Coronary artery (tissue), 2 donors: ENCODE results near the gene HOXB8.
A peak's percentile ranks its signal among the peaks of the same experiment; 100 is the strongest.

Experiments used
- DNase-seq: peaks from one replicate; pipeline ENCODE4 v3.0.0-alpha.2; 2017; ENCODE audit warnings: low spot score
- H3K27ac ChIP-seq, 2 donors: fragments of 200-600 bp; sonication (generic); one replicate each; pipeline ENCODE4 v1.5.1; 2016 to 2019
- H3K4me3 ChIP-seq: fragments of 200-600 bp; sonication (generic); 2 replicates; pipeline ENCODE4 v1.5.1; 2016; ENCODE audit warnings: mild to moderate bottlenecking, moderate library complexity
- TF ChIP-seq, protein P1 (sequence below): fragments of 200-600 bp; sonication (generic); IDR thresholded peaks from one replicate; pipeline ENCODE4 v1.5.1; 2019; ENCODE audit warnings: antibody characterized with exemption

Gene HOXB8

DNA sequence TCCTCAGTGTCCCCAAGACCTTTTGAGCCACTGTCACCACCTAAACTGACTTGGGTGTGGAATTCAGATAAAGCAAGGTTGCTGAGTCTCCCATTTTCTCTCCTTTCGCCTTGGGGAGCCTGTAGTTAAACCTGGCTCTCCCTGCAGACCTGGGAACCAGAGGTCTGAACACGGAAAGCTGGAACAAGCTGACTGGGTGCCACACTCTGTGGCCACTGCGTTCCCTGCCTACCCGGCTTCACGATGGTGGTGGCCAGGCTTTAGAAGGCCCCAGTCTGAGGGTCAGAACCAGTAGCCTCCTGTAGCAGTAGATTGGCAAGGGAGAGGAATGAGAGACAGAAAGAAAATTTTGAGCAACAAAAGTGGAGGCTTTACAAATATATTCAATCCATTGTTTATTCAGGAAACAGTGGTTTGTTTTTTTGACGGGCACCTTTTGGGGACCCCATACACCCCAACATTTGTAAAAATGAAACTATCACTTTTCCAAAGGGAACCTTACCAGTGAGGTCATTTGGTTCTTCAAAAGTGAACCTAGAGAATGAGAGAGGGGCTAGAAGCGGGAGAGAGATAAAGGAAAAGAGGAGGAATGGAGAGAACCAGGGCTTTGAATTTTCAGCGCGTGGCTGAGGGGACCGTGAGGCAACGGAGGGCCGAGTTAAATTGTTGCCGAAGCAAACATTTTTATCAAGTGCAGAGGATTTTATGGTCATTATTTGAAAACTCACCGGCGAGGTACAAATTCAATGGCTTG lies 1.8 kb upstream of the HOXB8 start:
- Histone ChIP-seq H3K4me3 (no peak overlapping the region), H3K27ac (no peak overlapping the region)
- TF ChIP-seq, protein P1, sequence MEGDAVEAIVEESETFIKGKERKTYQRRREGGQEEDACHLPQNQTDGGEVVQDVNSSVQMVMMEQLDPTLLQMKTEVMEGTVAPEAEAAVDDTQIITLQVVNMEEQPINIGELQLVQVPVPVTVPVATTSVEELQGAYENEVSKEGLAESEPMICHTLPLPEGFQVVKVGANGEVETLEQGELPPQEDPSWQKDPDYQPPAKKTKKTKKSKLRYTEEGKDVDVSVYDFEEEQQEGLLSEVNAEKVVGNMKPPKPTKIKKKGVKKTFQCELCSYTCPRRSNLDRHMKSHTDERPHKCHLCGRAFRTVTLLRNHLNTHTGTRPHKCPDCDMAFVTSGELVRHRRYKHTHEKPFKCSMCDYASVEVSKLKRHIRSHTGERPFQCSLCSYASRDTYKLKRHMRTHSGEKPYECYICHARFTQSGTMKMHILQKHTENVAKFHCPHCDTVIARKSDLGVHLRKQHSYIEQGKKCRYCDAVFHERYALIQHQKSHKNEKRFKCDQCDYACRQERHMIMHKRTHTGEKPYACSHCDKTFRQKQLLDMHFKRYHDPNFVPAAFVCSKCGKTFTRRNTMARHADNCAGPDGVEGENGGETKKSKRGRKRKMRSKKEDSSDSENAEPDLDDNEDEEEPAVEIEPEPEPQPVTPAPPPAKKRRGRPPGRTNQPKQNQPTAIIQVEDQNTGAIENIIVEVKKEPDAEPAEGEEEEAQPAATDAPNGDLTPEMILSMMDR, result no peak
- DNase-seq, result no peak

DNA sequence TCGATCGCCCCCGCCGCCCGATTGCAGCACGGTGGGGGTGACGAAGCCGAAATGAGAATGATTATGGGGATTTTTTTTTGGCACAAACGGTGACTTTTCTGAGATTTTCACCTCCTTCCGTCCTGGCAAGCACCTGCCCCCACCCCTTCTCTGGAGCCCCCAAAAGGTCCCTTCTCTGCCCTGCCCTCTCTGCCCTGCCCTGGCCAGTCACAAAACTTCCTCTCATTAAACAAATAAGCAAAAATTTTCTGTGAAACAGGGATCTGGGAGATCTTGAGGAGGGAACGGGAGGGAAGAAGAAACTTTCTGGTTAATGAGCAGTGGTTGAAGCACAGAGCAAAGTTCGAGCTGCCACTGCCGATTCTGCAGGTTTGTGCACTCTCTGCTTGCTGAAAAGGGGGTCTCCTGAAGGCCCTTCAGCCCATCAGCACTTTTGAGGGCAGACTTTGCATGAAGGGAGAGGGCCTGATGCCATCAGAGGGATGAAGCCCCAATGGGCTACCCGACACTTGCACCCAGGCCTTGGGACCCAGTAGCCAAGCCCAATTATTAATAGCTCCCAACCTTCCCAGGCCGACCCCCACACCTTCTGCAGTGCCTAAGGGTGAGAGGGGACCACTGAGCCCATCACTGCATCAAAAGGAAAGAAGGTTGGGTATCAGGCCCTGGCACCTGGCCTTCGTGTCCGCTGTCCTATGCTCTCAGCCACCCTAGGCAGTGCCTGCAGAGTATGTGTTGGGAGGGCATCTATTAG lies 1.0 kb upstream of the HOXB8 start:
- Histone ChIP-seq H3K4me3 (no peak overlapping the region), H3K27ac (no peak overlapping the region)

DNA sequence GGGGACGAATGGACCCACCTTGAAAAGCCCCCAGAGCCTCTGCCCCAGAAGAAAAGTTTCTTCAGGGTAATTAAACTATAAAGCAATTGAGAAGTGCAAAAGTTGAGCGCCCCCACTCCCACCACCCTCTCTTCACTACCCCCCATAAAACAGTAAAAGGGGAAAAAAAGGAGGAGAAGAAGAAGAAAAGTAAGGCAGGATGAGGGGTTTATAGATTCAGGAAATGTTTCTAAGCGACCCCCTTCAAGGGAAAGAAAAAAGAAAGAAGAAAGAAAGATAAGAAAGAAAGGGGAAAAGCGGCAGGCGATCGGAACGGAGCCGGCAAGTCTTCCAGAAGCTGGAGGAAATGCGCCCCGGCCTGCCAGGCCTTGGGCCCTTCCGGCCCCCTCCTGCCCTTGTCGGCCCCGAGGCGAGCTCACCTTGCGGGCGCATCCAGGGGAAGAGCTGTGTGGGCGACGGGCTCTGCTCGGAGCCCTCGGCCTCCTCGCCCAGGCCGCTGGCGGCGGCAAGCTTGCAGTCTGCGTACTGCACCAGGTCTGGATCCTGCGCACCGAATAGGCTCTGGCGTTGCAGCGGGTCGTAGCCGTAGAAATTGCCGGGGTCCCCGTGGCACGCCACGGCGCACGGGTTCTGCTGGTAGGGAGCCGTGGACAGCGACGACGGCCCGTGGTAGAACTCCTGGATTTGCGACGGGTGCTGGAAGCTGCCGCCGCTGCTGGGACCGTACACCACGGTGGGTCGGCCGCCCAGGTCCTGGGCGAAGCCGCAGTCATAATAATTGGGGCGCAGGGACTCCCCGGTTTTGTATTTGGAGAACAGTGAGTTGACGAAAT lies 1.0 kb downstream of the HOXB8 start:
- TF ChIP-seq, protein P1, result no peak
- H3K4me3 ChIP-seq, result peak overlapping the region; percentile 41
- H3K27ac ChIP-seq, result no peak overlapping the region
- DNase-seq, result no peak

More for the DNA sequence above, 1.0 kb upstream of the HOXB8 start:
- TF ChIP-seq, protein P1, result no peak
- no peak for DNase-seq

DNA sequence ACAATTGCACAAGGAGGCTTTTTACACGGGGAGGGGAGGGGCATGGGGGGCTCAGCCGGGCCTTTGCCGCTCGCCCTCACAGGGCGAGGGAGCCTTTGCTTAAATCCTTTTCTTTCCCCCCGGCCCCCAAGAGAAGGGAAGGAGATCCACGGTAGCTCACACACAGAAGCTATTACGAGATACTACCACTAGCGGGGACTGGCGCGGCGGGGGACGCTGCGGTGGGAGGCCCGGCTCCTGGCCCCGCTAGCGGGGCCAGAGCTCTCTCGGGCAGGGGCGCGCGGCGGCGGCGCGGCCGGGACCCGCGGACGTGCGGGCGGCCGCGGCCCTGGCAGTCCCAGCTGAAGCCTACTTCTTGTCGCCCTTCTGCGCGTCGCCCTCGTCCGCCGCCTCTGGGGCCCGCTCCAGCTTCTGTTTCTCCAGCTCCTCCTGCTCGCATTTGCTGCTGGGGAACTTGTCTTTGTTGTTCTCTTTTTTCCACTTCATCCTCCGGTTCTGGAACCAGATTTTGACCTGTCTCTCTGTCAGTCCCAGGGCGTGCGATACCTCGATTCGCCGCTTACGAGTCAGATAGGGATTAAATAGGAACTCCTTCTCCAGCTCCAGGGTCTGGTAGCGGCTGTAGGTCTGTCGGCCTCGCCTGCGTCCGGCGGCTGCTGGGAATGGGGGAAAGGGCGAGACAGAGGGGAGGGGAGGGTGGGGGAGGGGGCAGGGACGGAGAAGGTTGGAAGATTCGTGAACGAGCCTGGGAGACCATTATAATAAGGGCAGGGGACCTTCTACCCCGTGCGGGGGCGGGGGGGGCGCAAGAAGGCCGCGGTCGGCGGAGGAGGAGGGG lies 2.0 kb downstream of the HOXB8 start:
- TF ChIP-seq, protein P1, result no peak
- H3K4me3 ChIP-seq, result peak overlapping the region; percentile 46
- no peak for DNase-seq
- no peak overlapping the region for H3K27ac ChIP-seq

DNA sequence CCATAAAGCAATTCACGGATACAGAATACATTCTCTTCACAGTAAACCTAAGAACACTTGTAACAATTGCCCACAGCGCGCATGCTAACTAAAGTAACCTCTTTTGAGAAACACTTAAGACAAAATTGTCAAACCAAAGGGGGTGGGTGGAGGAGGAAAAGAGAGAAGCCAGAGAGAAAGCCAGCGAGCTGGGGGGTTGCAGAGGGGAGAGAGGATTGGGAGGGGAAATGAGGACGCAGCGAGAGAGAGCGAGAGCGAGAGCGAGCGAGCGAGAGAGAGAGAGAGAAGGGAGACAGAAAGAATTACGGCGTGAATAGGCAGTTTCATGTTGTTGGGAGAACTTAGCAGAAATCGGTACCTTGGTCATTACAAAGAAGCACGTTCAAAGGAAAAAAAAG lies 2.6 kb downstream of the HOXB8 start:
- H3K4me3 ChIP-seq, result peak overlapping the region; percentile 46
- H3K27ac ChIP-seq, result no peak overlapping the region
- TF ChIP-seq, protein P1, result no peak
- DNase-seq, result no peak

DNA sequence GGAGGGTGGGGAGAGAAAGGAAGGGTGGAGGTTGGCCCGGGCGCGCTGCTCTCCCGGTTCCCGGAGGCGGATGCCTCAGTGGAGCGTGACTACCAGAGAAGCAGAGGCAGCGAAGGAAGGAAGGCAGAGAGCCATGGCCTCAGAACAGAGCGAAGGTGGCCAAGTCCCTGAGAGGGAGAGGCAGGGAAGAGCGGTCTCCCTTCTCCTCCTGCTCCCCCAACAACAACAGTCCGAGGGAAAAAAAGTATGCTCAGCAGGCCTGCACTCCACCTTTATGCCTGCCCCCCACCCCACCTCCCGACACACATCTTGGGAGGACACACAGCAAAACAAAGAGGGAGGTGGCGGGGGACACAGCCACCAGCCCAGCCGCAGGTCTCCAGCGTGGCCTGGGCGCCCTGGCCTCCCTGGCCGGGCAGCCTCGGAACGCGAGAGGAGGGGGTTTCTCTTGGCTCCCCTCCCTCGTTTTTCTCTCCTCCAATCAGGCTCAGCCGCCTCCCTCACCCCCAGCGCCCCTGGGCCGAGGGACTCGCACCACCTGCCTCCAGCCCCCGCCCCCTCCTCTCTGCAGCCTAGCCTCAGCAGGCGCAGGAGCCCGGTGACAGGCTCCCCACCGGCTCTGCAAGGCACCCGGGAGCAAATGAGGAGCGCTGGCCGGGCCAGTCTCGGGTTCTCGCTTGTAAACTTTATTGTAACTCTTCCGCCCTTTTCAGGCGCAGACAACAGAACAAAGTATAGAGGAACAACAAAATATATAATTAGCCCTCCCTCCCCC lies 3.2 kb downstream of the HOXB8 start:
- H3K27ac ChIP-seq, result peak overlapping the region in 1 of 2 donors; percentile 49

More for the DNA sequence above, 3.2 kb downstream of the HOXB8 start:
- TF ChIP-seq, protein P1, result no peak
- DNase-seq, result no peak
- H3K4me3 ChIP-seq, result peak overlapping the region; percentile 55
